ENCODE data around the gene CCNL2. TPM values are rescaled to one million over a fixed set of nuclear protein-coding genes. Genes with fewer than 3 reads are reported as not detected.

Gene CCNL2
- total and polyA plus RNA-seq, 2 experiments from 2014 or later, result 166 to 284 TPM

DNA sequence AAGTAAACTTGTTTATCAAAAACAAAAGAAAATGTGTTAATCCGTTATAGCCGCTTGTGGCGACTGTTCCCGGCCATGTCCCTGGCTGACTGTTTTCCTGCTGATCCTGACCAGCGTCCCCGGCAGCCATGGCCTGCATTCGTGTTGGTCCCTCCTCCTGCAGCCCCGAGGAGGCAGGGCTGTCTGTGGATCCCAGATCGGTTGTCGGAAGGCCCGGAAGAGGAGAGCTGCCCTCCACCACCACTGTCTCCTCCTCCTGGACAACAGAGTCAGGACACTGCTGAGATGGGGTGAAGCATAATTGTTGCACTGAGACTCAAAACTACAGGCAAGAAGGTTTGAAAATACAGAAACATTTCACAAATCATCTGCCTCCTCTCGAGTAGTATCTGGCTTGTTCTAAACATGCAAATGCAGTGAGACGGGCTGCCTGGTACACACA lies 37.1 kb downstream of the CCNL2 start:
- 26% methylated on average over 13 of the region's 13 CpGs for WGBS (ENCODE audit: low lambda C conversion rate, missing lambda C conversion rate)
- Histone ChIP-seq H3K4me3 (no peak overlapping the region), H3K27me3 (no peaks in the 10 kb centered on the region), H3K9me3 (ENCODE audit: low read depth) (no peaks in the 10 kb centered on the region), H3K27ac (peak overlapping the region; percentile 97), H3K4me2 (peak overlapping the region; percentile 64), H3K9me2 (replicated peaks; ENCODE audit: insufficient read depth) (no peaks in the 10 kb centered on the region), H2AFZ (peak overlapping the region; percentile 46), H3K4me1 (ENCODE audit: insufficient read depth) (peaks cover 44% of the 10 kb centered on the region), H3K36me3 (replicated peaks; ENCODE audit: insufficient read depth, low read depth) (no peaks in the 10 kb centered on the region), H3K79me2 (peaks cover 11% of the 10 kb centered on the region), H4K20me1 (ENCODE audit: insufficient read depth, poor library complexity, severe bottlenecking) (no peaks in the 10 kb centered on the region)
- no peak for TF ChIP-seq EZH2 (IDR thresholded peaks at IDR 0.05; ENCODE audit: borderline replicate concordance)
- TF ChIP-seq EZH2phosphoT487 (IDR thresholded peaks at IDR 0.05; ENCODE audit: low read depth, severe bottlenecking, unreplicated experiment), result no peak
- TF ChIP-seq CTCF (IDR thresholded peaks at IDR 0.05; ENCODE audit: poor library complexity), result peak; percentile 12
- peak; percentile 78 for DNase-seq (ENCODE audit: low spot score)

DNA sequence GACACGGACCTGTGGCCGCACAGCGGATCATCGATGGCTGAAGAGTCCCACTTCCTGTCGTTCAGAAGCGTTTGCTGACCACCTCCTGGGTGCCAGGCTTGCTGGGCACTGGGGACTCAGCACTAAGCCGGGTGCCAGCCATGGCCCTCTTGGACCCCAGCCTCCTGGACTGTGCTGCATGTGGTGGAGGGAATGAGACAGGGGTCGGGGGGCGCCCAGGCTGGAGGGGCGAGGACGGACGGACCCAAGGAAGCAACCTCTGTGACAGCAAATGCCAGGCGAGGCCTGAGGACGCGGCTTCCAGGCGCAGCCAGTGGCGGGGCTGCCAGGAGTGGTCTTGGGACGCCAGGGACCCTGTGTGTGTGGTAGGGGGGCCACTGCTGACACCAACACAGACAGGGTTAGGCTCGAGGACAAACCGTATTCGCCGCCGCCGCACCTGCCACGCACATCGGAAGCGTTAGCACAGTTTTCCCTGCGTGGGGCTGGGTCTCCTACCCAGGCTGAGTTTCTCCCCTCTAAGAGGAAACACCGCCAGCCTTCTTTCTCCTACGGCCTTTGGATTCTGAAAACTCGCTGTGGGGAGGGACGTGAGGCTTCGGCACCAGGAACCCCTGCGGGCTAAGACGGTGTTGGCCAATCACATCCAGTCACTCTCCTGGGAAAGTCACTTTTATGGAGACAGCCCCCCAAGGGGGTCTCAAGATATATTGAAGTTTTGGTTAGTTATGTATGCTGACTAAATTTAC lies 37.7 kb downstream of the CCNL2 start:
- Histone ChIP-seq H4K20me1 (ENCODE audit: insufficient read depth, poor library complexity, severe bottlenecking) (peaks cover 1% of the 10 kb centered on the region), H3K9me3 (ENCODE audit: low read depth) (no peaks in the 10 kb centered on the region), H3K9me2 (replicated peaks; ENCODE audit: insufficient read depth) (no peaks in the 10 kb centered on the region), H3K36me3 (replicated peaks; ENCODE audit: insufficient read depth, low read depth) (no peaks in the 10 kb centered on the region), H3K79me2 (peaks cover 17% of the 10 kb centered on the region), H3K4me2 (peak overlapping the region; percentile 64), H3K4me3 (no peak overlapping the region), H3K4me1 (ENCODE audit: insufficient read depth) (peaks cover 50% of the 10 kb centered on the region), H2AFZ (peak overlapping the region; percentile 46), H3K27ac (peak overlapping the region; percentile 97), H3K27me3 (no peaks in the 10 kb centered on the region)
- WGBS (ENCODE audit: low lambda C conversion rate, missing lambda C conversion rate), result 85% methylated on average over 32 of the region's 35 CpGs
- DNase-seq (ENCODE audit: low spot score), result no peak
- TF ChIP-seq CTCF (IDR thresholded peaks at IDR 0.05; ENCODE audit: poor library complexity), result no peak
- no peak for TF ChIP-seq EZH2phosphoT487 (IDR thresholded peaks at IDR 0.05; ENCODE audit: low read depth, severe bottlenecking, unreplicated experiment)
- no peak for TF ChIP-seq EZH2 (IDR thresholded peaks at IDR 0.05; ENCODE audit: borderline replicate concordance)

DNA sequence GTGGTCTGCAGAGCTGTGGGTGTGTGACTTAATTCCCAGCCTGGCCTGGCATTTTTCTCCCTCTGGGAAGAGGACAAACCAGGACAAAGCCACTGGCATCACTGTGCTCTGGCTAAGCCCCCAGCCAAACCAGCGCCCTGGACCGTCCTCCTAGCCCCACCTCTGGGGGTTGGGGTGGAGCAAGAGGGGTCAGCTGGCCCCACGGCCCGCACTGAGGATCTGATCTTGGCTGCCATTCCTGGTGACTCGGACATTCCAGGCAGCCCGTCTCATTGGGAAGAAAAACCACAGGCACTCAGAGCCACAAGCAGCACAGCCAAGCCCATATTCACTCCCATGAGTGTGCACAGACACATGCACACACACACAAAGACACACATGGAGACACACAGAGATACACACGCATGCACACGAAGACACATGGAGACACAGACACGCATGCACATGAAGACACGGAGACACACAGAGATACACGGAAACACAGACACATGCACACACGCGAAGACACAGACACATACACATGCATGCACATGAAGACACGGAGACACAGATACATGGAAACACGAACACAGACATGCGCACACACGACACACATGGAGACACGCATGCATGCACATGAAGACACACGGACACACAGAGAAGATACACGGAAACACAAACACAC lies 38.5 kb downstream of the CCNL2 start:
- Histone ChIP-seq H3K9me2 (replicated peaks; ENCODE audit: insufficient read depth) (no peaks in the 10 kb centered on the region), H3K4me3 (no peak overlapping the region), H3K4me1 (ENCODE audit: insufficient read depth) (peaks cover 54% of the 10 kb centered on the region), H3K4me2 (peak overlapping the region; percentile 90), H3K27ac (peak overlapping the region; percentile 97), H3K79me2 (peaks cover 23% of the 10 kb centered on the region), H3K9me3 (ENCODE audit: low read depth) (no peaks in the 10 kb centered on the region), H2AFZ (no peak overlapping the region), H3K27me3 (no peaks in the 10 kb centered on the region), H4K20me1 (ENCODE audit: insufficient read depth, poor library complexity, severe bottlenecking) (peaks cover 6% of the 10 kb centered on the region), H3K36me3 (replicated peaks; ENCODE audit: insufficient read depth, low read depth) (no peaks in the 10 kb centered on the region)
- WGBS (ENCODE audit: low lambda C conversion rate, missing lambda C conversion rate), result 81% methylated on average over 20 of the region's 20 CpGs
- TF ChIP-seq EZH2phosphoT487 (IDR thresholded peaks at IDR 0.05; ENCODE audit: low read depth, severe bottlenecking, unreplicated experiment) (no peak), EZH2 (IDR thresholded peaks at IDR 0.05; ENCODE audit: borderline replicate concordance) (no peak)
- peak; percentile 71 for DNase-seq (ENCODE audit: low spot score)

All from hepatocyte (in vitro differentiated cells).